ENCODE measurements around the gene PGA5.

PGA5 gene

DNA sequence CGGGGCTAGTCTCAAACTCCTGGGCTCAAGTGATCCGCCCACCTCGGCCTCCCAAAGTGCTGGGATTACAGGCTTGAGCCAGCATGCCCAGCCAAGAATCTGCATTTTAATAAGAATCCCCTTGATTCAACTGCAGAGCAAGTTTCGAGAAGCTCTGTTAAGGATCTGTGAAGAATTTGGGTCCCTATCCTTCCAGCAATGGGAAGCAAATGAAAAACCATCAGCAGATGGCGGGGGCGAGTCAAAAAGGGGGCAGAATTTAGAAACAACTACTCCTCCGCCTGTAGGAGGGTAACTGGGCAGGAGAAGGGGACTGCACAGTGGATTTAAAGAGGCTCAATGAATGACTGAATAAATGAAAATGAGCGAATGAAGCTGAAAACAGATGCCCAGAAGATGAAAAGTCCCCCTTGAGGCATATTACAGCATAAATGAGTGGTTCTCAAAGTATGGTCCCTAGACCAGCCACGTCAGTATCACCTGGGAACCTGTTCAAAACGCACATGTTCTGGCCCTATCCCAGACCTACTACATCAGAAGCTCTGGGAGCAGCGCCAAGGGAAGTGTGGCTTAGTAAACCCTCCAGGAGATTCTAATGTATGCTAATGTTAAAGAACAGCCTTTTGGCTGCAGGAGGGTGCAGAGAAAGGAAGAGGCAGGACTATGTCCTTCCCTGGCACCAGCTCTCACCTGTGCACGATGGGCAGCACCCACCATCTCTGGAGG lies 39.1 kb downstream of the PGA5 start:
- peaks cover 20% of the 10 kb centered on the region for H3K27me3 Mint-ChIP-seq (ENCODE audit: low read depth)
- H3K4me3 Mint-ChIP-seq: no peak overlapping the region
- H3K27ac Mint-ChIP-seq: no peak overlapping the region
- H3K9me3 Mint-ChIP-seq: no peaks in the 10 kb centered on the region
- peaks cover 32% of the 10 kb centered on the region for H3K36me3 Mint-ChIP-seq (ENCODE audit: low read depth)
- TF ChIP-seq, protein P1, sequence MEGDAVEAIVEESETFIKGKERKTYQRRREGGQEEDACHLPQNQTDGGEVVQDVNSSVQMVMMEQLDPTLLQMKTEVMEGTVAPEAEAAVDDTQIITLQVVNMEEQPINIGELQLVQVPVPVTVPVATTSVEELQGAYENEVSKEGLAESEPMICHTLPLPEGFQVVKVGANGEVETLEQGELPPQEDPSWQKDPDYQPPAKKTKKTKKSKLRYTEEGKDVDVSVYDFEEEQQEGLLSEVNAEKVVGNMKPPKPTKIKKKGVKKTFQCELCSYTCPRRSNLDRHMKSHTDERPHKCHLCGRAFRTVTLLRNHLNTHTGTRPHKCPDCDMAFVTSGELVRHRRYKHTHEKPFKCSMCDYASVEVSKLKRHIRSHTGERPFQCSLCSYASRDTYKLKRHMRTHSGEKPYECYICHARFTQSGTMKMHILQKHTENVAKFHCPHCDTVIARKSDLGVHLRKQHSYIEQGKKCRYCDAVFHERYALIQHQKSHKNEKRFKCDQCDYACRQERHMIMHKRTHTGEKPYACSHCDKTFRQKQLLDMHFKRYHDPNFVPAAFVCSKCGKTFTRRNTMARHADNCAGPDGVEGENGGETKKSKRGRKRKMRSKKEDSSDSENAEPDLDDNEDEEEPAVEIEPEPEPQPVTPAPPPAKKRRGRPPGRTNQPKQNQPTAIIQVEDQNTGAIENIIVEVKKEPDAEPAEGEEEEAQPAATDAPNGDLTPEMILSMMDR (IDR thresholded peaks at IDR 0.05; ENCODE audit: unreplicated experiment in 3 of 3): no peak
- H3K4me1 Mint-ChIP-seq: peaks cover 5% of the 10 kb centered on the region

DNA sequence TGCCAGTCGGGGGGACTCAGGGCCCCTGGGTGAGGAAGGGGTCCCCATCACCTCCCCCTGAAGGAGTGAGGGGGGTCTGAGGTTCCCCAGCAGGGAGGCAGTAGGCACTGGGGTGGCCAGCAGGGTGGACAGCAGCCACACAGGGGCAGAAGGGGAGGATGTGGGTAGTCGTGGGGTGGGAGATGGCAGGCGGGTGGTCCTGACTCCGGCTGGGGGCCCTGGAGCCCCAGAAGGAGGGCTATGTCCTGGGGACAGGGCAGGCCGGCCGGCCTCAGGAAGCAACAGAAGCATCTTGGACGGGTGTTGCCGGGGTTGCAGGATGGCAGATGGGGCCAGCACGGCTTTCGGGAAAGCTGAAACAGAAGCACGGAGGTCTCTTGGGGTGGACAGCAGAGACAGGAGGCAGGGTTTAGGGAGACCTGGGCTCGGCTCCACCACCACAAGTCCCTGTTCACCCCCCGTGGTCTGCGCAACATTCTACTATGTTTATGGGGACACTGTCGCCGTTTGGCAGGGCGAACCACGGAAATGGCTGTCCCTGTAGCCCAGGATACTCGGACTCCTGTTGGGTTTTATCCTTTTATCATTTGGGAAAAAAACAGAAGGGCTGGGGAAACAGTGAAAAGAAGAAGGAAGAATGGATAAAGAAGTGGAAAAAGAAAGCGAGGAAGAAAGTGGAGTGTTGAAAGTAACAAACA lies 40.1 kb downstream of the PGA5 start:
- Mint-ChIP-seq H3K36me3 (ENCODE audit: low read depth) (peaks cover 41% of the 10 kb centered on the region), H3K4me1 (peaks cover 5% of the 10 kb centered on the region), H3K27me3 (ENCODE audit: low read depth) (peaks cover 20% of the 10 kb centered on the region), H3K27ac (no peak overlapping the region), H3K4me3 (no peak overlapping the region), H3K9me3 (no peaks in the 10 kb centered on the region)
- TF ChIP-seq, protein P1 (IDR thresholded peaks at IDR 0.05; ENCODE audit: unreplicated experiment in 3 of 3): no peak

DNA sequence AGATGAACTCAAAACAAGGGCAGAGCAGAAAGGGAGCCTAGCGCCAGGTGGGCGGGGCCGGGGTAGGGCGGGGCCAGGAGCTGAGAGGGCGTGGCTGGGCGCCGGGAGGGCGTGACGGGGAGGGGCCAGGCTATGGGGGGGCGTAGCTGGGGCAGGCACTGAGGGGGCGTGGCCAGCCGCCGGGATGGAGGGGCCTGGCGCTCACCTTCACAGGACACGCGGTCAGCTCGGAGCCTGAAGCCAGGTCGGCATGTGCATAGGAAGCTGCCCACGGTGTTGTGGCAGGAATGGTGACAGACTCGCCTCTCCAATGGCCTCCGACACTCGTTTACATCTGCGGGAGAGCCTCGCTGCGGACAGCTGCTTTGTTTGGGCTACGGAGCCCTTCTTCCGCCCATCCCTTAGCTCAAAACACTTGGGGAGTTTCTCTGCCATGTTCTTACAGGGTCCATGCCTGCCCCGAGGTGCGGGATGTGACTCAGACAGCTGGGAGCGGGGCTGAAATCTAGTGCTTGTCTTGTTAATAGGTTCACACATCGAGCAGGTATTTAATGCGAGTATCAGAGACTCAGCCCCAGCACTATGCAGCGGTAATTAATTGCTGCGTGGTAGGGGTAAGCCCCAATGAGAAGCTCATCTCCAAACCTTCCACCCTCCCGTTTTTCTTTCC lies 40.7 kb downstream of the PGA5 start:
- TF ChIP-seq, protein P1 (IDR thresholded peaks at IDR 0.05; ENCODE audit: unreplicated experiment in 3 of 3): no peak
- H3K27me3 Mint-ChIP-seq (ENCODE audit: low read depth): peaks cover 20% of the 10 kb centered on the region
- no peaks in the 10 kb centered on the region for H3K9me3 Mint-ChIP-seq

GRCh38 chr11:61283613-61284012 lies 42.6 kb downstream of the PGA5 start:
- H3K4me3 Mint-ChIP-seq: no peak overlapping the region

More for the DNA sequence above, 40.7 kb downstream of the PGA5 start:
- Mint-ChIP-seq H3K36me3 (ENCODE audit: low read depth) (peaks cover 43% of the 10 kb centered on the region), H3K27ac (no peak overlapping the region), H3K4me3 (no peak overlapping the region), H3K4me1 (peaks cover 5% of the 10 kb centered on the region)

DNA sequence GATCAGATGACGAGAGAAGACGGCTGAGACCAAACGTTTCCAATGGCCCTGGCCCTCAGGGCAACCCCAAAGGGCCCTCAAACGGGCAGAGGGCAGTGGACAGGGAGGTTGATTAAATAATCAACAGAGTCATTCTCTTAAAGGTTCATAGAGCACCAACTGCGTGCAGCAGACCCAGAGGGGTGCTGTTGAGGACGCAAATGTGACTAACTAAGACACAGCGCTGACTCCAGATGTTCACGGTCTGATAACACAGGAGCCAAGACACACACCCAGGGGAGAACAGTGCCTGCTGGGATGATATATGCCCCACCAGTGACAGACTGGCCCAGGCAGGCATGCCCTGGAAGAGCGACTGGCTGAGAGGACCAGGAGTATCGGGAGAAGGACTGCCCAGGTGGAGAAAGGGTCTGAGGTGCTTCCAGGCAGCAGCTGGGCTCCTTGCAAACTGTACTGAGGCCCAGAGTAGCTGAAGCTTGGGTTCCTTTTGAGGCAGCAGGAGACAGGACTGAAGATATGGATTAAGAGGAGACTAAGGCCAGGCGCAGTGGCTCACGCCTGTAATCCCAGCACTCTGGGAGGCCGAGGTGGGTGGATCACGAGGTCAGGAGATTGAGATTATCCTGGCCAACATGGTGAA lies 46.5 kb downstream of the PGA5 start:
- Mint-ChIP-seq H3K4me3 (no peak overlapping the region), H3K36me3 (ENCODE audit: low read depth) (peaks cover 42% of the 10 kb centered on the region), H3K4me1 (no peaks in the 10 kb centered on the region), H3K27ac (peak overlapping the region in 1 of 3 experiments; percentile 16), H3K9me3 (no peaks in the 10 kb centered on the region), H3K27me3 (ENCODE audit: low read depth) (peaks cover 21% of the 10 kb centered on the region)
- TF ChIP-seq, protein P1 (IDR thresholded peaks at IDR 0.05; ENCODE audit: unreplicated experiment in 3 of 3): no peak

More at GRCh38 chr11:61283613-61284012, 42.6 kb downstream of the PGA5 start:
- H3K4me1 Mint-ChIP-seq: no peaks in the 10 kb centered on the region
- TF ChIP-seq, protein P1 (IDR thresholded peaks at IDR 0.05; ENCODE audit: unreplicated experiment in 3 of 3): no peak
- peaks cover 51% of the 10 kb centered on the region for H3K36me3 Mint-ChIP-seq (ENCODE audit: low read depth)
- no peak overlapping the region for H3K27ac Mint-ChIP-seq
- peaks cover 20% of the 10 kb centered on the region for H3K27me3 Mint-ChIP-seq (ENCODE audit: low read depth)
- H3K9me3 Mint-ChIP-seq: no peaks in the 10 kb centered on the region

All from nephron (organoid).